MM.1S (cell line): ENCODE results near the gene FOXJ3.

ENCODE experiments used
- CTCF ChIP-seq: fragments of 300-600 bp; sonication (generic); IDR thresholded peaks from 2 replicates; pipeline ENCODE4 v1.5.1; 2016; ENCODE audit warnings: antibody characterized with exemption, low read length, mixed read lengths
- EZH2 ChIP-seq: fragments of 300-600 bp; sonication (generic); optimal IDR thresholded peaks from 2 replicates; pipeline ENCODE3; 2017; ENCODE audit warnings: low read depth, mild to moderate bottlenecking, antibody characterized with exemption, low read length, mixed read lengths
- EZH2phosphoT487 ChIP-seq: fragments of 300-600 bp; sonication (generic); IDR thresholded peaks from 2 replicates; pipeline ENCODE4 v1.6.1; 2018; ENCODE audit warnings: antibody characterized with exemption, low read length

- TF ChIP-seq CTCF: no peak
- no peak for TF ChIP-seq EZH2
- no peak for TF ChIP-seq EZH2phosphoT487
These were observed 15.7 kb downstream of the FOXJ3 start for GRCh38 chr1:42319128-42319851.
